ENCODE data around the gene DSG1.
"Not testable (repeated sequence)": the region's sequence is repeated elsewhere in the genome, so short reads cannot be mapped to it uniquely, and the experiment has no call there.

DSG1 gene

GRCh38 chr18:31317860-31318259 is at the start of gene DSG1:
Gene DSG1 (plus strand): TSS chr18:31318160. CDS start chr18:31318301, 141 bp downstream.
- no peak for DNase-seq

GRCh38 chr18:31268985-31269406 is 49.0 kb upstream of the DSG1 start:
- DNase-seq, result no peak

GRCh38 chr18:31269566-31269965 is 48.4 kb upstream of the DSG1 start:
- DNase-seq, result no peak

DNA sequence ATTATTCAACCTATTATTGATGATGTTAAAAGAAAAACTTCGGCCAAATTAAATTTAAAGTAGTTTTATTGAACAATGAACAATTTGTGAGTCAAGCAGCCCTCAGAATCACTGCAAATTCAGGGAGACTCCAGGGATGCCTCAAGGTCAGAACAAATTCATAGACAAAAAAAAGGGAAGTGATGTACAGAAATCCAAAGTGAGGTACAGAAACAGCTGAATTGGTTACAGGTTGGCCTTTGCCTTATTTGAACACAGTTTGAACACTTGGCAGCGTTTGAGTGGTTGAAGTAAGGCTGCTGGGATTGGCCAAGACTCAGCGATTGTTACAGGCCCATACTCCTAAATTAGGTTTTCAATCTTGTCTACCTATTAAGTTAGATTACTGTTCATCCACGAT is 47.4 kb upstream of the DSG1 start:
- no peak for DNase-seq

- DNase-seq, result no peak
Observed at GRCh38 chr18:31273812-31274527, 44.0 kb upstream of the DSG1 start.

- DNase-seq, result no peak
Observed at GRCh38 chr18:31274931-31275330, 43.0 kb upstream of the DSG1 start.

- DNase-seq, result no peak
Observed at GRCh38 chr18:31275722-31276463, 42.1 kb upstream of the DSG1 start.

DNA sequence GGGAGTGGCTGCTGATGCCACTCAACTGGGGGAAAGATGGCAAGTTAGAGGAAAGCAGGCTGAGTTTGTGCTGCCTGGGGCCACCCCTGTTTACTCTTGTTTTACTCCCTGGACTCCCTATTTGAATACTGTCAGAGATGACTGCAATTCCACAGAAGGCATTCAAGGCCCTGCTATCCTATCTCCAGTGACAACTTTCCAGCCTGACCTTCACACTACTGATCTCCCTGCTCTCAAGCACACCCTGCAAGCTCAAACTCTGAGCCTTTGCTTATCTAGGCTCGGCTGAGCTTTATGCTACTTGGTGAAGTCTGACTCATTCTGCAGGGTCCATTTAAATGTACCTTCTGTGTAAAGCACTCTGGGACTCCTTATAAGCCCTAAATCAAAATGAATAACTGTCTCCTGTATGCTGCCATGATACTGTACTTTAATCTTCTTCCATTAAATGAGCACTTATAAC is 39.3 kb upstream of the DSG1 start:
- no peak for DNase-seq

DNA sequence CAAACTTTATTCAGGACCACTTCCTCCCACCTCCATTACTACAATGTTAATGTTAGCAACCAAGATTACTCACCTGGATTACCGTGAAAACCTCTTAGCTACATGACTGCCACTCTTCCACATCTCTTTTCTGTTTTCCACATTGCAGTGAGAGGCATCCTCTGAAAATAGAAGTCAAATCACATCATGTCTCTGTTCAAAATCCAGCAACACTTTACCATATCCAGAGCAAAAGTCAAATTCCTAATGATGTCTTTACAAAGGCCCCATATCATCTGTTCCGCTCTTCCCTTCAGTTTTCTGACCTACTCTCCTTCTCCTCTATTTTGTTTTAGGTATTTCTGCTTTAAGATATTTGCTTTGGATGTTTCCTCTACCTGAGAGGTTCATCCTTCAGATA is 37.5 kb upstream of the DSG1 start:
- DNase-seq, result no peak

DNA sequence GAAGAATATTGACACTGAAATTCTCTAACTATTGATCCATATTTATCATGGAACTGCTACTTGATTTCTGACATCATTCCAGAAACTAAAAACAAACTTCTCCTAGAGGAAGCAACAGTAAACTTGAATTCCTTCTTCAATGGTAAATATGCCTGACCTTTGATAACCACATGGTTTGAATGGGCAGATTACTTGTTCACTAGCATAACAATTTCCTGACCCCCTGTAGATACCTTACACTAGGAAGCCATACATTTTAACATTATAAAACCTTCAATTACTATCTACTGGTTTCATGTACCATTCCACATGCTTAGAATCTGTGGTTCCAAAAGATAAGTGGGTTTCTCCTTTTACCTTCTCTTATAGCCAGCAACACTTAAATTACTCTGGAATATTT is 36.5 kb upstream of the DSG1 start:
- no peak for DNase-seq

DNA sequence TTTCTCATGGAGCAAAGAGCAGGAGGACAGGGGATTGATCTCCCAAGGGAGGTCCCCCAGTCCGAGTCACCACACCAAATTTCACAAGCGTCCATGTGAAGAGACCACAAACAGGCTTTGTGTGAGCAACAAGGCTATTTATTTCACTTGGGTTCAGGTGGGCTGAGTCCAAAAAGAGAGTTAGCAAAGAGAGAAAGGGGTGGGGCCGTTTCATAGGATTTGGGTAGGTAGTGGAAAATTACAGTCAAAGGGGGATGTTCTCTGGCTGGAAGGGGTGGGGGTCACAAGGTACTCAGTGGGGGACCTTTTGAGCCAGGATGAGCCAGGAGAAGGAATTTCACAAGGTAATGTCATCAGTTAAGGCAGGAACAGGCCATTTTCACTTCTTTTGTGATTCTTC is 28.5 kb upstream of the DSG1 start:
- not testable (repeated sequence) for DNase-seq

DNA sequence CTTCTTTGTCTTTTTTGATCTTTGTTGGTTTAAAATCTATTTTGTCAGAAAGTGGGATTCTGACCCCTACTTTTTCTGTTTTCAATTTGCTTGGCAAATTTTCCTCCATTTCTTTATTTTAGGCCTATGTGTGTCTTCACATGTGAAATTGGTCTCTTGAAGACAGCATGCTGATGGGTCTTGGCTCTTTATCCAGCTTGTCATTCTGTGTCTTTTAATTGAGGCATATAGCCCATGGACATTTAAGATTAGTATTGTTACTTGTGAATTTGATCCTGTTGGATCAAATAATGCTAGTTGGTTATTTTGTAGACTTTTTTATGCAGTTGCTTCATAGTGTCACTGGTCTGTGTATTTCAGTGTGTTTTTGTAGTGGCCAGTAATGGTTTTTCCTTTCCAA is 26.3 kb upstream of the DSG1 start:
- DNase-seq, result no peak

DNA sequence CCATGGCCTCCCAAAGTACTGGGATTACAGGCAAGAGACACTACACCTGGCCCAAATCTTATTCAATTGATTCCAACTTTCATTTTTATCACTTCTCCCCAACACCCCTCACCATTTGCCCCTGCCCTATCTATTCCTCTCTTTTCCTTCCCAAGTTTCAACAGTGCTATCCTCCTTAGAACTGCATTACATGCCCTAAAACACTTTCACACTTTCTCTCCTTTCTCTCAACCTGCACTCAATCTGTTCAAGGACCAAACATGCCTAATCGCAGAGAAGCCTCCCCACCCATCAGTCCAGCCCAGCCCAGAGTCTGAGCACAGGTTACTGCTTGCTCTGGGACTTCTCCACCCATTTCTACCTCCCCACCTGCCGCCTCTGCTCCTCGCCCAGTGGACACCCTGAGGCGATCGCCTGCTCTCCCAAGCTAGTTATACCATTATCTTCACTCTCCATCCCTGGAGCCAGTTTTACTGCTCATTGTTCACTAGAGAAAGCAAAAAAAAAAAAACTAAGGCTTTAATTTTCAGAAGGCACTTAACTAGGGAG is 23.7 kb upstream of the DSG1 start:
- DNase-seq, result no peak

- DNase-seq, result no peak
Observed at GRCh38 chr18:31297248-31297647, 20.7 kb upstream of the DSG1 start.

DNA sequence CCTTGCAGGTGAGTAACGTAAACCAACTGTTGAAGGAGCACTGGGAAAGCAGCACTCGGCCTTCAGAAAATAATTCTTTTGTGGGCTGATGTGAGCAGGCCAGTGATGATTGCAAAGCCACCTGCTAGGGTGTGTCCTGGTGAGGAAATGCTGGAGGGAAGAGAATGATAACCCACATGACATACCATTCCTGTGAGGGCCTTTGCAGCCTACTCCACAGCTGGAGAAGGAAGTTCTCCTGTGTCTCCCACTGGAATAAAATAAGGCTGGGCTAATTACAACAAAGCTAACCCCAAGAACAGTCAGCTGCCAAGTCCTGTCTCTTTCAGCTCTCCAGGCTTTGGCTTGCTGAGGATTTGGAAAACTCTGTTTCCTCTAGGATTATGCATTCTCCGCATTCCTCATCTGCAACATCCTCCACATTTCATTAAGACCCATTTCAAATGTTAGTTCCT is 16.7 kb upstream of the DSG1 start:
- DNase-seq, result no peak

- no peak for DNase-seq
Observed at GRCh38 chr18:31302991-31303390, 15.0 kb upstream of the DSG1 start.

GRCh38 chr18:31303771-31304170 is 14.2 kb upstream of the DSG1 start:
- no peak for DNase-seq

- DNase-seq, result no peak
Observed at GRCh38 chr18:31309115-31309514, 8.8 kb upstream of the DSG1 start.

- no peak for DNase-seq
Observed at GRCh38 chr18:31316974-31317373, 986 bp upstream of the DSG1 start.

DNA sequence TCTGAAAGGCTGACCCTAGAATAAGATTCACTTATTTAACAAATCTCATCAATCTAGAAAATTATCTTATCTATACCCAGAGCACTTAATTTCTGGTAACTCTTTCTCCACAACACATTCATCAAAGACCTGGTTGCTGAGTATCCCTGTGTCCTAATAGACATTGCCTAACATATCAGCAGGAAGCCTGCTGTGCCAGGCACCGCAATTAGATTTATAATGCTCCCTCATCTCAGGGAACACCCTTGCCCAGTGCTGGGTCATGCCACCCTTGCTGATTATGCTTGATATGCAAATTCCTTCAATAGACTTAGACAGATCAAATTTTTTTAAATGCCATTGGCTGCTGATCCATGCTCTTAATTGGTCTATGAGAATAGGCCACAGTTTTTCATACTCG is 3.8 kb downstream of the DSG1 start:
- no peak for DNase-seq

DNA sequence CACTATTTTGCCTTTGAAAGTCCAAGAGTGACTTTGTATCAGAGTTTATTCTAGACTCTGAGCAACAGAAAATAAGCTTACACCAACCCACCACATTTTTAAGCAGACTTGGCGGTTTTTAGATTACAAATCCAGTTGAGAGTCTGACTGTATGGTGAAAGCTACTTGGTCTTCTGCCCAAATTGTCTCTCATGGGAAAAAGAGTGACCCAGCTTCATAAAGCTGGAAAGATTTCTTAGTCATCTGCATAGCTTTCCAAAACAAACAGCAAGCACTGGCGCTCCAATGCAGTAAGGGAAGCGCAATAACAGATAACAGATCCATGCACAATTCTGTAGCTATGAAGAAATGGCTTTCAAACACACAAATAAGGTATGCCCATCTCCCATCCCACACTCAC is 7.1 kb downstream of the DSG1 start:
- DNase-seq, result no peak

- DNase-seq, result no peak
Observed at GRCh38 chr18:31329787-31330438, 12.0 kb downstream of the DSG1 start.

DNA sequence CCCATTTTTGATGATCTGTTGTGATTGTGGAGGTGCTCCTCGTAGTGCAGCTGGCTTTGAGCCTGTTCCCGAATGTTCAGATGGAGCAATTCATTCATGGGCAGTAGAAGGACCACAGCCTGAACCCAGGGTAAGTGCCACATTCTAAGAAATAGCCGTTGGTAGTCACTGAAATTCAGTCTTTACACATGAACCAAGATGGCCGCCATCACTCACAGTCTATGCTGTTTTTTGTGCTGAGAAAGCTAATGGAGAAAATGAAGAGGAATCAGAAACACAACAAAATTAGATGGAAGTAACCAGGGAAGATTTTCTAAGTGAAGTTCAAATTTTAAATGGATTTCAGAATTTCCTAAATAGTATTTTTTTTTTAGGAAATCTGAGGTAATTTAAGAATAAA is 25.5 kb downstream of the DSG1 start:
- no peak for DNase-seq

- DNase-seq, result not testable (repeated sequence)
Observed at GRCh38 chr18:31353336-31353735, 35.4 kb downstream of the DSG1 start.

Measured in activated CD4-positive, alpha-beta T cell treated with anti-CD3 and anti-CD28 coated beads, Interleukin-2, Interleukin-6, amounts not matched to agents 100 ng/mL and 50 ng/mL, durations not matched to agents 16 hours and 8 hours (primary cell).